GM19438 (cell line): Measurements from ENCODE around the gene EN2.

Experiments
- ATAC-seq: cut with Tn5 transposase; IDR thresholded peaks from one replicate; pipeline ENCODE4 v1.9.1; 2021; ENCODE audit warnings: low read depth; ENCODE audit not compliant: unreplicated experiment

Gene EN2

GRCh38 chr7:155449869-155450557 is 7.9 kb upstream of the EN2 start:
- ATAC-seq = no peak

DNA sequence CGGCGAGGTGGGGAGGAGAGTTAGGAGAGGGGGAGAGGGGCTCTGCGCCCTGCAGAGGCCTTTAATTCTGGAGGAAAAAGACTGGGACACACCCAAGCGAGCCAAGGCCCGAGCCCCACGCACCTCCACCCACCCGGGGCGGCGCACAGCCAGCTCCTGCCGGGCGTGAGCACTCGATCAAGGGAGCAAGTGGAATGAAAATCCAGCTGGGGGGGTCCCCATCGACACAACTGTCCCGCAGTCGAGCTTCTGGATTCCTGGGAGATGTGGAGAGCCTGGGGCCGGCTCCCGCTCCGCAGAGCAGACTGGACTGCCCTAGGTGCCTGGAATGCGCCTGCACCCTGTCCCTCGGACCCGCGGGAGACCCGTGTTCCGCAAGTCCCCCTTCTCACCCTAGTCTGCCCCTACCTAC is 7.4 kb upstream of the EN2 start:
- ATAC-seq = no peak

DNA sequence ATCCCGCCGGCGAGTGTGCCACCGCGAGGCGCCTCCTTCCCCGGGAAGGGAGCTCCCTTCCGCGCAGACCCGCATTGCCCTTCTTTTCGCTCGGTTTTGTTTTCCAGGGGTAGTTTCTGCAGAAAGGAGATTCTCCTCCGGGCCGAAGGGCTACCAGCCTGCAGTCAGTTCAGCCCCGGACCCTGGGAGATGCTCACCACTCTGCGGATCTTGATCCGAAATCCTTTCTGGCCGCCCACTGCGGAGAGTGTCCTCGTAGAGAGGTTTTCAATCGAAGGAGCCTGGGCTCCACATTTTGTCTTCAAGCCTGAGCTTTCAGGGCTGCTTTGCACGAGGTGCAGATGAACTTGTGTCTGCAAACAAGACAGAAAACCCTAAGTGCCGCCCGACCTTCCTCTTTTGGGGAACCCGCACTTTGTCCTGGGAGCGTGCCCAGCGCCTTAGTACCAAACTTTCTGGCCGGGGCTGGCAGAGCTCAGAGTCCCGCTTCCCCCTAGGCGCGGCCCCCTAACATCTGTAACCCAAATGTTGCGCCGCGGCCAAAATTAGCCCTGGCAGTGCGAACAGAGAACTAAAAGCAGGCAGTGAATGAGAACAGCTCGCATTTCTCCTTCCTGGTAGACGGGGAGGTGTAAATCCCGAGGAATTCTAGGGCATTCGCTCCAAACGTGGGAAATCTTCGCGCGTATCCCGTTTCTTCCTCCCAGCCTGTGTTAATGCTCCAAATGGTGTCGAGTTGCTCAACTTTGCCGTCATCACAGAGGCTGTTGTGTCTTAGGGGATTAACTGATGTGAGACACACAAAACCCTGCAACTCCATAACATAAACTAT is 6.7 kb upstream of the EN2 start:
- ATAC-seq = no peak

- ATAC-seq = no peak
These were observed 6.1 kb upstream of the EN2 start for GRCh38 chr7:155451840-155452239.

DNA sequence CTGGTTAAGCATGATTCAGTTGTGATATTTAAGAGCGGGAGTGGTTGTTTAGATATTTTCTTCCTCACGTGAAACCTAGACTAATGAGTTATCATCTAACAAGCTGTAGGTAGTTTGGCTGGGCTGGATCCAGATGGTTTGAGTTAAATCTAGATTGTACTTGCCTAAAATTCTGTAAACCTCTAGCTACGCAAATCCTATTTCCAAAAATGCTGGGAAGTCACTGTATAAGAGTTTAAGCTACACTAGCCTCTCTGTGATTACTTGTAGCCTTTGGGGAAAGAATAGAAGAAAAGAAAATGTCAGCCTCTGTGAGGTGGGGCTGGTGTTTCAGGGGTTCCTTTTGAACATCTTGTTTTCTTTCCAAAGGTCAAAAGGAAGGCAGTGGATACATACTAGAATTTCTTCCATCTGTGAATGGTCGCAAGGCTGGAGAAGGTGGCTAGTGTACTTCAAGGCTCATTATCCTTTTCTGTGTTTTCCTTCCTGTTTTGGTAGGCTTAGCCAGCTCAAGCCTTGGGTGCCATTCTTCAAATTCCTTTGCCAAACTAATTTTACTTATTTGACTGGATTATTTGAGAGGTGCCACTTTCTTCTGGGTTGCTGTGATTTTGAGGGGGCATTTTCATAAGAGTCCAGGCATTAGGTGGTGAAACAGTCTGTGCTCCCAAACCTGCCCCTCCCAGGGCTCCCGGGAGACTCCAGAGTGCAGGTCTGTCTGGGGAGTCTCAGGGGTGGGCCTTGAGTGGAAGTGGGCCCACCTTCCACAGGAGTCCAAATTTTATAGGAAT is 5.2 kb upstream of the EN2 start:
- no peak for ATAC-seq

GRCh38 chr7:155453296-155454182 is 4.4 kb upstream of the EN2 start:
- no peak for ATAC-seq

DNA sequence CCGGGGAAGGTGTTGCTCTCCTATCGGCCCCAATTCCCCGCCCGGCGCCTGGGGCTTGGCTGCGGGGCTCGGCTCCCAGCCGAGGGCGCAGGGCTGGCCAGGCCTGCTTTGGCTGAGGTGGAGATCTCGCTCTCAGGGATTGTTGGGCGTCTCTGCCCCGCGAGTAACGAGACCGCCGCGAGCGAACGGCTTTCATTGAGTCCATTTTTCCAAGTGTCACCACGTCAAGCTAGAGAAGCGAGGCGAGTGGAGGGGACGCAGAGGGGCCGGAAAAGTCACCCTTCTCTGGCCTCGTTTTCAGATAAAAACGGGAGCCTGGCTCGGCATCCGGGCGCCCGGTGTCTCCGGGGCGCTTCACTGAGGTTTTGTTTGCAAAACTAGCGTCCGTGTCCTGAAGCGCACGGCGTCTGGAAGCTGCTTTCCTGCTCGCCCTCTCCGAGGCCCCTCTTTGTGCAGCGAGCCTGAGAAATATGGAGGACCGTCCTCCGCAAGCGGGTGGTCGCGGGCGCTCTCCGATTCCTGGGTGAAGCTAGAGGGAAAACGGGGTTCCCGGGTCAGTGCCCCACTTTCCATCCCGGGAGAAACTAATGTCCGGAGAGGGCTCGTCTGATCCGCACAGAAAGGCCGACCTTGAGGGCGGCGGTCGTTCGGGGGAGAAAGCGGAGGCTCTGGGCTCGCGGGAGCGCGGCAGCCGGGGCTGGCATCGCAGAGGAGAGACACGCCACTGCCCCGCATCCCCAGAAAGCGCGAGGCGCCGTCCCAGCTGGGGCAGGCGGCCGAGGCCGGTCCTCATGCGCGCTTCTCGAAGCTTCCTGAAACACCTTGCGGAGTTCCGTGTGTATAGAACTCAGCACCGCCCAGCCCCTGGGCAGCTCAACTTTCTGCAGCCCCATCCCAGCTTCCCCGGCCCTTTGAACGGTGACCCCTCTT is 3.5 kb upstream of the EN2 start:
- no peak for ATAC-seq

DNA sequence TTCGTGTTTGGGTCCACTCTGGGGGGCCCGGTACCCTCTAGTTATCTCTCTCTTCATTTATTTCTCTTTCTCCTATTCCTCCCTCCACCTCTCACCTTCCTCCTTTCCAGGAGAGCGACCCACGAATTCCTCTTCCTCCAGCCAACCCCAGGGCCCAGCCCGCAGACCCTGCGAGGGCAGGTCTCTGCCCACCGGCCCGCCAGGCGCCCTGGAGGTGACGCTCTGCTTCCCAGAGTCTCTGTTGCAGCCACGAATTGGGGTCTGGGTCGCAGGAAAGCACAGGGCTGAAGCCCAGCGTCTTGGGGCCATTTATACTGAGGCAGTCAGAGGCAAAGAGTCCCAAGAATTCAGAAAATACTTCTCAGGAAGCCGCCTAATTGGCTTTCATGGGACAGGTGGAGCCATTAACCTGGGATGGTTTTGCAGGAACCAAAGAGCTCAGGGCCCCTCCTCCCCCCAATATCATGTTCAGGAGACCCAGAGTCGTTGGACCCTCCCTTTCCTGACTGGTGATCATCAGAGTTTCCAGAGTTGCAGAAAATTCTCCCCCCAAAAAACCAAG is 2.7 kb upstream of the EN2 start:
- ATAC-seq = no peak

DNA sequence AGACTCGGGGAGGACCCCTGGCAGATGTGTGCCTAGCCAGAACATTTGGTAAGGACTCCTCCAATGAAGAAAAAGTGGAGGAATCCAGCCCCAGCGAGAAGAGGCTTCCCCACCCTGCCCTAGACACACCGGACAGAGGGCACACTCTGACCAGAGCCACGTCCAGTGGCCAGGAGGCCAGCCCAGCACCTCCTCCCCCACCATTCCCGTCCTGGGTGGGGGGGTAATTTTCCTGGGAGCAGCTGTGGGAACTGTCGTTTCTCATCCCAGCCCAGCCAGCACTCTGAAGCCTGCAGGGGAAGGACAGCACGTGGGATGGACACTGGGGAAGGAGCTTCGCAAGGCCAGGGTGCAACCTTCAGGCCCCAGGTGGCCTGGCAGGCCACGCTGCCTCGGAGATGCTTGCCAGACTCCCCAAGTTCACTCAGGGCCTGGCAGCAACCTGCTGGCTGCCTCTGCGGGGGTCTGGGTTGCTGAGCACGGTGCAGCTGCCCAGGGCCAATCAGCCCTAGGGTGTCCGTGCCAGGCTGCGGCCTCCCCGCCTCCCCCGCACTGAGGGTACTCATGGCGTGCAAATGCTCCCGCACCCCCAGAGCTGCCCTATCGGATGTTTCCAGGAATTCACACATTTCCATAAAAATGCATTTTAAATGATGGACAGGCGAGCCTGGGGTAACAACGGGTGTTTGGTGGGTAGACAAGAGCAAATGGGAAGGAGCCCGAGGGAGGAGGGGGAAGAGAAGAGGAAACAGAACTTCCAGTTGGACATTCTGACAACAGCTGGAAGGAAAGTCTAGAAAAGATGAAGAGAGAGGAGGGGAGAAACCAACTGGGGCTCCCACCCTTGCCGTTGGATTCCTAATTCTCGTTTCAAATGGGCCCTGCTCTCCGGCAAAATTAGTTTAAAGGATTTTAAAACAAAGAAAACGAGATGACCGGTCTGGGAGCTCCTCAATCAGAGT is 1.9 kb upstream of the EN2 start:
- ATAC-seq = no peak

DNA sequence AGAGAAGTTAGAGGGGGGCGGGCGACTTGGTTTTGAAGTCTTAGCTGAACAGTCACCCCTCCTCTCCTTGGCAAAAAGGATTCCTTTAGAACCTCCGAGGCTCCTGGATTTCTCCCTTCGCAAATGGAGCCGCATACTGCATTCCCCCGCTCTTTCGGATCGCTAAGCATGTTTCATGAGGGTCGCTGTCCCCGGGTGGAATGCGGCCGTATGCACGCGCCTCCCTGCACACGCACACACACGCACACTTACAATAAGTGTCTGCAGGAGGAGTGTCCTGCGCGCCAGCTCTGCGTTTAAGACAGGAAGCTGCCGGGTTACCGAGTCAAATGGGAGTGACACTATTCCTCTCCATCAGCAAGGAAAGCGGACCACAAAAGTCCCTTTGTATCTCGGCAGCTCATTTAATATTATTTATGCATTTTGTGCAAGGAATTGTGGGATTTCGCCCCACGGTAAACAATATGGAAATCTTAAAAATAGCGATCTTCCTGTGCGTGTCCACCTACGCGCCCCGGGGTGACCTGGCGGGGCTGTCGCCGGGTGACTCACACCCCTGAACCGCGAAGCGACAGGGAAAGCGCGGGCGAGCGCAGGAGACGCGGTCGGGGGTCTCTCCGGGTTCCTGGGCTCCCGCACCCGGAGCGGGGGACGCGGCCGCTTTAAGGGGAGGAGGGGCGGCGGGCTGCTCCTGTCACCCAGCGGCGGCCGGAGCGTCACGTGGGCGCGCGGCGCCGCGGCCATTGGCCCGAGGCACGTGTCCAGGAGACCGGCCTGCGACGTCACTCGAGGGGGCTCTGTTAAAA is 988 bp upstream of the EN2 start:
- ATAC-seq = no peak

- no peak for ATAC-seq
These were observed 302 bp upstream of the EN2 start for GRCh38 chr7:155457544-155458110.

- no peak for ATAC-seq
These were observed 1.2 kb downstream of the EN2 start for GRCh38 chr7:155458878-155459699.

DNA sequence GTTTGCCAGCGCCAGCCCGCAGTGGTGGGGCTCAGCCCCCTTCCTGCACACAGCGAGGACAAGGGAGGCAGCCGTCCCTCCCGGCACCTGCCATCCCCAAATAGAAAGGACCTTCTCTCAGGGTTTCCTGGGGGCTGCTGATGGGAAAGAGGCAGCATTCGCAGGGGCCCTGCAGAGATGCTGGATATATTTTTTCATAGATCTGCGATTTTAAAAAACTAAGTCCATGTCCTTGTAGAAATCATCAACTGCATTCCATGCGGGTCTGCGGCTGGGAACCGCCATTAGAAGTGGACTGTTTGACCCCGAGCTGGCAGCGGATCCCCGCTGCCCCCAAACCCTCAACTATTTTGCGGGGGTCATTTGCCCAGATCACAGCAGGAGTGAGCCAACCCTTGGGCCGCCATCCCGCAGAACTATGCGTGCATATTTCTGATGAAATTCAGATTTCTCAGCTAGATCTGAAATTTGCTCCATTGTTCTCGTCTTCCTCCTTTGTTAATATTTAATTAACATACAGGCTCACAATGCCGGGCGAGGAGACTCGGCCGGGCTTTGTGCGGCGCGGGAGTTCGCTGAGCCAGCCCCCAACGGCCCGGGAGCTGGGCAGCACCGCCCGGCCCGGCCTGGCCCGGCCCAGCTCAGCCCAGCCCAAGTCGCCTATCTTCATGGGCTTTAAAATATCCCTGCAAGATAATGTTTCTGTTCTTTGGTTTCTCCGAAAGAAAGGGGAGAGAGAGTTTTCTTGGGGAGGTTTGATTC is 2.0 kb downstream of the EN2 start:
- ATAC-seq = no peak

- no peak for ATAC-seq
These were observed 3.1 kb downstream of the EN2 start for GRCh38 chr7:155460926-155461613.

DNA sequence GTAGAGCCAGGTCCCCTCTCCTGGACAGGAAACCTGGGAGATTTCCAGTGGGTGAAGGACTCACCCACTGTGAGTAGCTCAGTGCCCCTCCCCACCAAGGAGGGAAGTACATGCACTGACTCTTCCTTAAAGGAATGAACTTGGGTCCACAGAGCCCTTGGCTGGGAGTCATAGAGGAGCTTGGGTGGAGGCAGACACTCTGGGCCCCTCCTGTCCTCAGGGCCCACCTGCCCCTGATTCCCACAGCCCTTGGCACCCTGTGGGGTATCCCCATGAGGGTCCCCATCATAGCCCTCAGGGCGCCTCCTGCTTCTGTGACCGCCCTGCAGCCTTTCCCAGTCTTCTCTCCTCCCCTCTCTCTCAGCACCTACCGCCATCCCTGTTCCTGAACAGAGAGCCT is 3.7 kb downstream of the EN2 start:
- ATAC-seq = no peak
